GM10847 (cell line): ENCODE measurements around the gene SAMD9.

Source experiments
- POLR2A ChIP-seq: IDR thresholded peaks from 2 replicates; pipeline ENCODE4 v1.6.1; 2011; ENCODE audit not compliant: insufficient read length; ENCODE audit errors: extremely low read depth

SAMD9 gene

DNA sequence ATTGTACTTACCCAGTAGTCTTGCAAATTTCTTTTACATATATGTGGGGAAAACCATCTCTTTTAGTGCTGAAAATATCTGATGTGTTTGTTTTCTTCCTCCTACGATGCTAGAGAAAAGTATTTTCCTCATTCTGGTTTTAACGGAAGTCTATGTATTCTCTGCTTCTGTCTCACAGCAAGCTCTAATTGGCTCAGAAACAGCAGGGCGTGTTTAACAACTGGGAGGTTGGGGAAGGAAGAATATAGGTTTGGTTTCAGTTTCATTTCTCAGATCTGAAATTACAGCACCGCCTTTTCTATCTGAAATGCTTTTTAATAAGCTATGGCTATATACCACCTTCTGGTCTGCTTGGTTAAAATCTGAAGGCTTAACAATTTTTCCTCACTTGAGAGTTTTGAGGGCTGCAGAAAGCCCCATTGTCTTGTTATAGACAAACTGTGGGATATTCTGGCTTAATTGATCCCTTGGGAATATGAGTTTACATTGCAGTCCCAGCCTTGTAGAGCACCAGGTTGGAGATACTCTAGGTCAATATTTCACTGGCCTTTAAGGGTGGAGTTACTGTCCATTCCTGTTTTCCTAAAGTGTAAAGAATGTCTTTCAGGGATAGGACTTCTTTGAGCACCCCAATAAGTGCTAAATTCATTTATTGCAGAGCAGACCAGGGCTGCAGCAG, at the start of gene SAMD9:
TSS of gene SAMD9 (minus strand) at position 128 of the 679 bp plus-strand sequence. CDS start 11,882 bp downstream, outside the sequence.
- no peak for TF ChIP-seq POLR2A

DNA sequence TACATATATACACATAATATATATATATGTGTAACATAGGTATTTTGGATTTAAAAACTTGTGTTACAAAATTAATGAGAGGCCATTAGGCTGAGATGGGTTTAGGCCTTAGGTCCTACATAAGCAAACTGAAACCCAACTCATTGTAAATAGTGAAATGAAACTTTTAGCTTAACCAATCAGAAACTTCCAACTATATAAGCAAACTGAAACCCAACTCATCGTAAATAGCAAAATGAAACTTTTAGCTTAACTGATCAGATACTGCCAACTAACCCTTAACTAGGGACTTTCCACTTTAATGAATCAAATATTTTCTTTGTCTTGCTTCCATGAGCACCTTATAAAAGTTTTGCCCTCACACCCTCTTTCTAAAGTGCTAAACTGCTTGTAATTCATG, 47.7 kb upstream of the SAMD9 start:
- TF ChIP-seq POLR2A, result no peak

DNA sequence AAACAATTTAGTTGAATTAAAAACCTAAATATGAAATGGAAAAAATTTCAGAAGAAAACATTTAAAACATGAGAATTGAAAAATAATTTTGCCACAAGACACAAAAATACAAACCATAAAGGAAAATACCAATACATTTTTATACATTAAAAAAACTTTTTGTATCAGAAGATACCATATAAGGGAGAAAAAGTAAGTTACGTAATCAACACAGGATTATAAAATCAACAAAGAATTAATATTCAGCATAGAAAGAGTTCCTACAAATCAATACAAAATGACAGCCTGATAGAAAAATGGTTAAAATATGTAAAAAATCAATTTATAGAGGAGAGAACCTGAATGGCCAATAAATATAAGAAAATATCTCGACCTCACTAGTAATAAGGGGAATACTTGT, 47.0 kb upstream of the SAMD9 start:
- TF ChIP-seq POLR2A, result no peak

DNA sequence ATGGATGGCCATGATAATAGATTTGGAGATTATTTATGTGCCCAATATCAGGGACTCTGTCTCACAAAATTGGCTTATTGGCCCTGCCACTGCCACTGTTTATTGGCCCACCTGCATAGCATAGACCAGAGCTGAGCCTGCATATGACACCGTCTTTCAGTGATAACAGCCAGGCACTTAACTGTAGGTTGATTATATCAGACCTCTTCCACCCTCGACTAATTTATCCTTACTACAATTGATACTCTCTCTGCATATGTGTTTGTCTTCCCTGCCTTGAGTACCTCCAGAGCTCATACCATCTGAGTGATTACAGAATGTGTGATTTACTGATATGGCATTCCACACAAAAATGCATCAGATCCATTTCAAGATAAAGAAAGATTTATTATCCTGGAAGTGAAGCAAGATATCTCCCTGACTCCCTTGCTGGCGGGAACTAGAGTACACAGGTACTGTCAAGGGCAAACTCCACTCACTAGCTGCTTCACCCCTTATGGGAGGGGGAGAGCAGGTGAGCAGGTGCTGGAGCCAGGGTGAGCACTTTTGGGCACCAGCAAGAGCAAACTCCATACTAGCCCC, 43.5 kb upstream of the SAMD9 start:
- no peak for TF ChIP-seq POLR2A

DNA sequence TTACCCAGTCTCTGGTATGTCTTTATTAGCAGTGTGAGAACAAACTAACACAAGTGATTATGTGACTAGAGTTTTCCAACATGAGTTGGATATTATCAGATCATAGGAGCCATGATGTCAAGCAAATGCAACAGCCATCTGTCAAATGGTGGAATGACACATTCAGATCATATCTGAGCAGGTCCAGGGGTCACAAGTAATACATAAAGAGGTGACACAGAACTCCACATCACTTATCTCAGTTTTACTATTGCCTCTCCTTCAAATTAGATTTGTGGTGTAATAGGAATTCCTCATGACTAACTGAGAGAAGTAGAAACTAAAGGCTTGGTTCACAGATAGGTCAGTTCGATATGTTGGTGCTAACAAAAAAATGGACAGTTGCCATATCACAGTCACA, 42.6 kb upstream of the SAMD9 start:
- TF ChIP-seq POLR2A, result no peak

DNA sequence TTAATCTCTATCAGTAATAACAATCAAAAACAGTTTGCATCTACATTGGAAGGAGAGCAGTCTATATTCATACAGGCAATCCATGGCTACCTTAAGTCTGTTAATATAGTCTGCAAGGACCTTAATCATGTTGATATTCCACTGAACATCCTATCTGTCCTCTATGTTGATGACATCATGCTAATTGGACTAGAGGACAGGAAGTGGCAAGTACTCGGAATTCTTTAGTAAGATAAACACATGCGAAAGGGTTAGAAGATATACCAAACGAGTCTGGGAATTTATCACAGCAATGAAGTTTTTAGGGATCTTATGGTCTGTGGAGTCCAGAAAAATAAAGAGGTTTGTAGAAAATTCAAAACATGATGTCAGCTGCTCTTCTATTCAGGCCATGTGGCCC, 41.7 kb upstream of the SAMD9 start:
- no peak for TF ChIP-seq POLR2A

DNA sequence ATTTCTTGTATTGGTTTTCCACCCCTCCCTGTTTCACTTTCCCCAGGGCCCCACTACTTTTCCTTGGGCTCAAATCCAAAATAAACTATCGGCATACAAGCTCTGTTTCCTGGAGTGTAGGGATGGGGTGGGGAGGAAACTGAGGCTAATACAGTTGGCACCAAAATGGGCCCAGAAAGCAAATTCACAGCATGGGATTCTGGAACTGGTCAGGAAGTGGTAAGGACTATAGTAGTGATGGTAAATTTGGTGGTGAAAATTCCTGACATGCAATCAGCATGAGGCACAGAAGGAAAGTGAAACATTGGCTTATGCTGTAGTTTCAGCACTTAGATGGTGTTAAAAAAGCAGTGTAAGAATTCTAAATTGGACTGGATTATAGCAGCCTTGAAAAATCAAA, 39.1 kb upstream of the SAMD9 start:
- no peak for TF ChIP-seq POLR2A

DNA sequence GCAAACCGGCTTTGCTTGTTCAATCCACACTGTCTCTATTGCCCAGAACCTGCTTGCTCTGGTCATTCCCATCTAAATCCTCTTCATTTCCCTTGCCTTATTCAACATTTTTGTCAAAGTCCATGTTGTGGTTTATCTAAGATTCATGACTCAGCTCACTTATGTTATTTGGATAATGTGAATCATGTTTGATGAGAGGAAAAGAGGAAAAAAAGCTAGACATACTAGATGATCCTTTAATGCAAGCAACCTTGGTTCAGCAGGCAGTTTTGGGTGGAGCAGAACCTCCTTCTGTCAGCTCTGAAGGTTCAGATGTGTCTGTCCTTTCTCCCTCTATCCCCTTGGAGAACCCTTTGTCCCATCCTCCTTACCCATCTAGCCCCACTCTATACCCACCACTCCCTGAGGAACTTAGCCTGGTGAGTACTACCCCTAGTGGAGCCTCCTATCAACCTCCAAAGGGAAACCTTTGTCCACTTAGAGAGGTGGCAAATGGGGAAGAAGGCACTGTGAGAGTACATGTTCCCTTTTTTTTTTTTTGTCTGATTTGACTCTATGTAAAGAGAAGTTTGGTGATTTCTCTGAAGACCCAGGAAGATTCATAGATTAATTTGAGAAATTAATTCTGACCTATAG, 32.5 kb upstream of the SAMD9 start:
- TF ChIP-seq POLR2A, result no peak

DNA sequence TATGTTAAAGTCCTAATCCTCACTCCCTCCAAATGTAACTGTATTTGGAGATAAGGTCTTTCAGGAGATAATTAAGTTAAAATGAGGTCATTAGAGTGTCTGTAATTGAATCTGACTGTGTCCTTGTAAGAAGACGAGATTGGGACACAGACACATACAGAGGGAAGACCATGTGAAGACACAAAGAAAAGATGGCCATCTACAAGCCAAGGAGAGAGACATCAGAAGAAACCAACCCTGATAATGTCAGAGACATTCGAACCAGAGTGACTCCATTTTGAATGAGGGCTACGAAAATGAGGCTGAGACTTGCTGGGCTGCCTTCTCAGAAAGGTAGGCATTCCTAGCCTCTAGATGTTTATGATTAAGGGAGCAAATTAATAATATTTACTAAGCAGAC, 30.9 kb upstream of the SAMD9 start:
- TF ChIP-seq POLR2A, result no peak

DNA sequence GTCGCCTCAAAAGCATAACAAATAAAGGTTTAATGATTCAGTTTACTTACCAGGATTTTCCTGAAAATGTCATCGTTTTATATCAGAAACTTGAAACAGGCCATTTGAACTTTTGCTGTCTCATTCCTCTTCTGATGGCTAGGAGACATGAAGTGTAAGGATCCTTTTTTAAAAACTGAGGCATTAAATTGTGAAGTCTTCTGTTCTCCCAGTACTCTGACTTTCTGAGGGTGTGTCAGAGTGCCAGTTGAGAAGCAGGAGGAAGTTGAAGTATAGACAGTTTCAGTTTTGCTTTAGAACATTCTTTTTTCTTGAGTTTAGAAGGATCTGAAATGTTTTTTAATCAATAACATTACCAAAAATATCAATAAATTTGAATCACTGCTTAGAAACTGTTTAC, 30.4 kb upstream of the SAMD9 start, which contains the start of gene SAMD9L:
TSS of gene SAMD9L (minus strand) at position 242 of the 400 bp plus-strand sequence. CDS start 12,414 bp downstream, outside the sequence.
- no peak for TF ChIP-seq POLR2A

DNA sequence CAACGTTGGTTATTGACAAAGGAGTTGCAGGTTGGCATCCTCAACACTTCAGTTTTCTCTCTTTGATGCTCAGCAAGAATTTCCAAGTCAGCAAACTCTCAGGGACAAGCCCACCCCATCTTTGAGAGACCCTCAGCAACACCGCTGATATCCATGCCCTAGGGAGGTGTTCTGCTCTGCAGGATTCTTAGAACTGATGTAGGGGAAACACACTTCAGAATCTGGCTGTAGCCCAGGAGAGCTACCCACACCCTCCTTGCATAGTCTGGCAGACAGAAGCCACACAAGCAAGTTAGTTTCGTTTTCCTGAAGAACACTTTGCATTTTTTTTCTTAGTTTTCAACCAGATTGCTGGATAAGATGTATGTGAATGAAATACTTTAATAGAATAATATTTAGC, 29.6 kb upstream of the SAMD9 start:
- no peak for TF ChIP-seq POLR2A

DNA sequence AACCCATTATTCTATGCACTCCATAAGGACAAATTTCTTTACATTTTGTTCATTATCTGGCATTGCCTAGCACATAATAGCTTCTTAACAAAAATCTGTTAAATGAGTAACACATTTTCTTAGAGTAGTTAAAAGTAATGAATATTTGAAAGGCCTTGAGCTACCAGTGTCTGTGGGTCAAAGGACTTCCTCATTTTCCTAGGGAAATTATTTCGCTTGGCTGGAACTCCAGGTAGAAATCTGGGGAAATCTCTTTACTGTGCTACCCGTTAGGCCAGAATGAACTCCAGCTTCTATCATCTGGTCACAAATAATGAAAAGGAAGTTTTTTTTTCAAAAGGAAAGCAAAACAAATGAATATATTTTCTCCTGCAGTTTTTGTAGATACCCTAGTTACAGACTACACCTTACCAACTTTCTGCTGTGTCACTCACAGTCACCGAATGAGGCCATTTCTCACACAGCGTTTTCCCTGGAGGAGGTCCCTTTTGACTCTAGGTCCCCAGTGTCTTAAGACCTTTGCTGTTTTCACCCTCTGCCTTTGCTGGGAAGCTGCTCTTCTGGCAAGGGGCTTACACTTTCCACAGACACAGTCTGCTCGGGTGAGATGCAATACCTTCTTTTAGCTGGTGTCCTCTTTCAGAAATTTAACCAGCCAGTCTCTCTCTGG, 28.8 kb upstream of the SAMD9 start:
- TF ChIP-seq POLR2A, result no peak

DNA sequence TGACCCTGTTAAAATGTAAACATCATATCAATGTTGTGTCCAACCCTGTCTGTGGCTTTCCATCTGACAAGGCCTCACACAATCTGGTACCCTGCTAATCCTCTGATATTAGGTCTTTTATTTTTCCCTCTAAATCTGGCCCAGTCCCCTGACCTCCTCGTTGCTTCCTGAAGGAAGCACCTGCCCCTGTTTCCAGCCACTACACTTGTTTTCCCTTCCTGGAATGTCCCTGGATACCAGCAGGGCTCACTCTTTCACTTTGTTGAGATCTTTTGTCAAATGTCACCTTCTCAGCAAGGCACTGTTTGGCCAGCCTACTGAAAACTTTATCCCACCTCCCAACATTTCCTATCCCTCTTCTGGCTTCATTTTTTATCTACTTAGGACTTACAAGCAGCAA, 28.3 kb upstream of the SAMD9 start:
- TF ChIP-seq POLR2A, result no peak

DNA sequence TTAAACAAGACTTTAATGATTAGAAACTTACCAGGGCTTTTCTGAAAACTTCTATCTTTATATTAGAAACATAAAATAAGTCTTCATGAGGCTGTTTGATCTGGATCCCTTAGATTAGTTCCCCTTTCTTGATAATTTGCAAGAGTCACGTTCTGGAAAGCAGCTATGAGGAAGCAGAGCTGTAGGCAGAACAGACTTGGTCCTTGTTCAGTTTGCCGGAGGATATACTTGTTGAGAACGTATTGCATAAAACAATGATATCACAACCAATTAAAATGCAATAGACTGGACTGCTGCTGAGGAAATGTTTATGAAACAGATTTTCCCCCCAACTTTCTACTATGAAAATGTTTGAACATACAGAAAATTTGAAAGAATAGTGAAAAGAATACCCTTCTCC, 27.6 kb upstream of the SAMD9 start:
- no peak for TF ChIP-seq POLR2A

DNA sequence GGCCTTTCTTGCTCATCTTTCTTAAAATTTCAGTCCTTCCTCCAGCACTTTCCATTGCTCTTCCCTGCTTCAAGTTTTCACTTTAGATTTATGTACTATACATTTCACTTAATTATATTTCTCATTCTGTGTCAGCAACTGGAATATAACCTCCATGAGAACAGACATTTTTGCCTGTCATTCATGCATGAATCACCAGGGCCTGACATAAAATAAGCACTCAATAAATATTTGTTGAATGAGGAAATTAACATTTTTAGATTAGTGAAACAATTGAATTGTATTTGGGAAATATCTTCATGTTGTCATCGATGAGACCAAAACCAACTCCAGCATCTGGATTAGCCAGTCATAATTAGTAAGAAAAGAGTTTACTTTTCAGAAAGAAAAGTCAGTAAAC, 24.3 kb upstream of the SAMD9 start:
- TF ChIP-seq POLR2A, result no peak

DNA sequence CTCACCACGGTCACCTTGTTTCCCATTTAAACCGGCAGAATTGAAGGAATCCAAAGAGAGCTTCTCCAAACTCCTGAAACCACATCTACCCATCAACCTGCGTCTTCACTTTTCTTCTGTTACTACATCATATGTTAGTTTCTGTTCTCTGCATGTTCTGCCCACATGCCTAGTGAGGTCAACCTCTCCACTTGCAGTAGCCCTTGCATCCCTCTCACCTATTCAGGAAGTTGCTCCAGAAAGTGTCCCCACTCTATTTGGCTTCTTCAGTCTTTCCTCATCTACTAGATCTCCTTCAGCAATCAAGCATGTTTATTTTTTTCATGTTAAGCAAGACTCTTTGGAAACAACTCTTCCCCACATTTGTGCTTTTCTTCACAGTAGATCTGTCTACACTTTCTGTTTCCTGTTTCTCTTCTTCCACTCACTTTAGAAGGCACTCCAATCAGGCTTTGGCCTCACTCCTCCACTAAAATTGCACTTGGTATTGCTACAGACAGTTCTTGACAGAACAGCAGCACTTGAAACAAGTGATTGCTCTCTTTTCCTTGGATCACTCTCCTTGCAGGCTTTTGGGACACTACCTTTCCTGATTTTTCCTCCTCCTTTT, 22.9 kb upstream of the SAMD9 start:
- TF ChIP-seq POLR2A, result no peak

DNA sequence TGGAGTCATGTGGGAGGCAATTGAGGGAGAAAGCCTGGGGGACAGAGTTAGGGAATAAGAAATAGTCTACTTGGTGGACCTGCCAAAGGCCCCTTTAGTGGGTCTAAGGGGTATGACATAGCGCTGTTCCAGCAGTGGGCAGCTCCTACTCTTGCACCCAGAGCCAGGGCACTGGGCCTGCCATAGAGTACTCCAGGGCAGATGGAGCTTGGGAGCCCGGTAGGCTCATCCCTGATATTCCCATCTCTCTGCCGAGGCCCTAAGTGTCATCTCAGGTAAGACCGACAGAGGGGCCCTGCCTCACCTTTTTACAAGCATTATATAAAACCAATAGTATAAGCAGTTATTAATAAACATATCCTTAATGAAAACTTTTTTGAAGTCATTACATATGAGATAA, 20.8 kb upstream of the SAMD9 start:
- no peak for TF ChIP-seq POLR2A
